GM20431 (cell line): ENCODE results near the gene SPACDR.
"Not testable (repeated sequence)": the region's sequence is repeated elsewhere in the genome, so short reads cannot be mapped to it uniquely, and the experiment has no call there.

ENCODE experiments used
- in situ Hi-C: fragments of 300-500 bp; cut with MseI, MboI; formaldehyde crosslinking; loops from one replicate; pipeline ENCODE4 v1.15.0; 2020; ENCODE audit warnings: low sequenced_read_pairs; ENCODE audit not compliant: unreplicated experiment

SPACDR gene

GRCh38 chr7:100439244-100439643 lies 24.8 kb downstream of the SPACDR start:
- in situ Hi-C loops: not testable (repeated sequence)

DNA sequence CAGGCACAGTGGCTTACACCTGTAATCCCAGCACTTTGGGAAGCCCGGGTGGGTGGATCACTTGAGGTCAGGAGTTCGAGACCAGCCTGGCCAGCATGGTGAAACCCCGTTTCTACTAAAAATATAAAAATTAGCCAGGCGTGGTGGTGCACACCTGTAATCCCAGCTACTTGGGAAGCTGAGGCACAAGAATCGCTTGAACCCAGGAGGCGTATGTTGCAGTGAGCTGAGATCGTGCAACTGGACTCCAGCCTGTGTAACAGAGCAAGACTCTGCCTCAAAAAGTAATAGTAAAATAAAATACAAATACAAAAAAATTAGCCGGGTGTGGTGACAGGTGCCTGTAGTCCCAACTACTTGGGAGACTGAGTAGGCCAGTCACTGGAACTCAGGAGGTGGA lies 25.3 kb downstream of the SPACDR start:
- in situ Hi-C loops: not testable (repeated sequence)

- in situ Hi-C loops: no loop called here
These were observed 25.9 kb downstream of the SPACDR start for GRCh38 chr7:100438172-100438571.

DNA sequence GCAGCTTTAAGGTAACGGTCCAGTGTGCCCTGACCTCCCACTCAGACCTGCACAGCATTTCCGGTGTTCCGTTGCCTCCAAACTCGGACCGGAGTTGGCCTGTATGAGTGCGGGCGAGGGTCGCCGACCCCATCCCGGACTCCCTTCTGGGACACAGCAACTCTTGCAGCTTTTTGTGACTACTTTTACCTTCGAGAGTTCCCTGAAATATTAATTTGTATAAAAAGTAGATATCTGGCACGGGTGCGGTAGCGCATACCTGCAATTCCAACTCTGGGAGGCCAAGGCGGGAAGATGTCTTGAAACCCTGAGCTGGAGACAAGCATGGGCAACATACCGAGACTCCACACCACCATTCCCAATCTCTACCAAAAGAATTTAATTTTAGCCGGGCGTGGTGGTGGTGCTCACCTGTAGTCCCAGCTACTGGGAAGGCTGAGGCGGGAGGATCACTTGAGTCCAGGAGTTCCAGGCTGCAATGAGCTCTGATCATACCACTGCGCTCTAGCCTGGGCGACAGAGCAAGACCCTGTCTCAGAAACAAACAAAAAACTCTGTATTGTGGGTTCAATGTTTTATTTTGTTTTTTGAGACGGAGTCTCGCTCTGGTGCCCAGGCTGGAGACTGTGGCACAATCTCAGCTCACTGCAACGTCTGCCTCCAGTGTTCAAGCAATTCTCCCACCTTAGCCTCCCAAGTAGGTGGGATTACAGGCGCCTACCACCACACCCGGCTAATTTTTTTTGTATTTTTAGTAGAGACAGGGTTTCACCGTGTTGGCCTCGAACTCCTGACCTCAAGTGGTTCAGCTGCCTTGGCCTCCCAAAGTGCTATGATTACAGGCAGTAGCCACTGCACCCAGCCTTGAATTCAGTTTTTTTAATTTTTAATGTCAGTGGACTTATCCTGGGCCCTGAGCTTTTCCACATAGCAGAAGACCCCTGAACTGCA lies 26.6 kb downstream of the SPACDR start:
- in situ Hi-C loops: no loop called here

GRCh38 chr7:100435401-100436304 lies 28.4 kb downstream of the SPACDR start:
- in situ Hi-C loops: no loop called here

GRCh38 chr7:100434297-100435144 lies 29.5 kb downstream of the SPACDR start:
- in situ Hi-C loops: no loop called here

GRCh38 chr7:100433592-100434296 lies 30.3 kb downstream of the SPACDR start:
- in situ Hi-C loops: no loop called here

DNA sequence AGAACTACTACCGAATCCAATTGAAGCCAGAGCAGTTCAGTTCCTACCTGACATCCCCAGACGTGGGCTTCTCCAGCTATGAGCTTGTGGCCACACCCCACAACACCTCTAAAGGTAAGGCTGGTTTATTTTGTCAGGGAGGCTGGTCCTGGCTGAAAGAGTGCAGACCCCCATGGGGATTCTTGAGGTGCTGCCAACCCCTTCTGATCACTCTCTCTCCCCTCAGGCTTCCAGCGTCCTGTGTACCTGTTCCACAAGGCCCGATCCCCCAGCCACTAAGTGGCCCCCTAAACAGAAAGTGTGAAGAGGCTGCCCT lies 30.8 kb downstream of the SPACDR start:
- in situ Hi-C loops: no loop called here

GRCh38 chr7:100432621-100433275 lies 31.3 kb downstream of the SPACDR start:
- in situ Hi-C loops: no loop called here

DNA sequence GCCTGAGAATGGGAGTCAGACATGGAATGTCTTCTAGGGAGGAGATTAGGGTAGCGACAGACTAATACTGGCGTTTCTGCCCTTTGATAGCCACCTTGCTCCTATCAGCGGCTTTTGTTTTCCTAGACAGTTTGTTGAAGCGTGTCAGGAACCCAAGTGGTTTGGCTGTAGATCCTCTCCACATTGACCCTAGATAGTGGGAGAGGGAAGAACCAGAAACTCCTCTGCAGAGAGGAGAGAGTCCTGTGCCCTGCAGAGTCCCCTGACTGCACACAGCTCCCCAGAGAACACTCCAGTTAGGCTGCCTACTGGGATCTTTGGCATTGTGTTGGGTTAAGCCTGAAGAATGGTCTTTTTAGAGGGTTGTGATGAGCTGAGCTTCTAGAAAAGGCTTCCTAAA lies 32.0 kb downstream of the SPACDR start:
- in situ Hi-C loops: no loop called here

- in situ Hi-C loops: no loop called here
These were observed 32.7 kb downstream of the SPACDR start for GRCh38 chr7:100431286-100431735.

- in situ Hi-C loops: no loop called here
These were observed 33.4 kb downstream of the SPACDR start for GRCh38 chr7:100430493-100431285.

DNA sequence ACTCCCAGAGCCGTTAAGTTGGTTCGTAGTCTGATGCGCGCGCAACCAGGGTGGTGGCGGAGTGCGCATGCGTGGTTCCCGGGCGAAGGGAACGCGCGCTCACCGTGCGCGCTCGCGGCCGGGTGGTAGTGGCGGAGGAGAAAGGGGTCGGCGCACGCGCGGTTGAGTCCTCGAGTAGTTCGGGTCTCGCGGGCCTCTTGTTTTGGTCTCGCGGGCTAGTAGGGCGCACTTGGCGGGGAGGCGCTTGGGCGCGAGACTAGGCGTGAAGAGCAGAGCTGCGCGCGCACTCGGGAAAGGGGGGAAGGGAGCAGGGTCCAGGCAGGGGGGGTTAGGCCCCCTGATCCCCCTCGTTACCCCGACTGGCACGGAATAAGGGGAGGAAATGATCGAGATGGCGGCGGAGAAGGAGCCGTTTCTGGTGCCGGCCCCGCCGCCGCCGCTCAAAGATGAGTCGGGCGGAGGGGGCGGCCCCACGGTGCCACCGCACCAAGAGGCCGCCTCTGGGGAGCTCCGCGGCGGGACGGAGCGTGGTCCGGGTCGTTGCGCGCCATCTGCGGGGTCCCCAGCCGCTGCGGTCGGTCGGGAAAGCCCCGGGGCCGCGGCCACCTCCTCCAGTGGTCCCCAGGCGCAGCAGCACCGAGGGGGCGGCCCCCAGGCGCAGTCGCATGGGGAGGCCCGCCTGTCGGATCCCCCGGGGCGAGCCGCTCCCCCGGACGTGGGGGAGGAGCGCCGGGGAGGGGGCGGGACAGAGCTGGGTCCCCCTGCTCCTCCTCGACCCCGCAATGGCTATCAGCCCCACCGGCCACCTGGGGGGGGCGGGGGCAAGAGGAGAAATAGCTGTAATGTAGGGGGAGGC lies 34.2 kb downstream of the SPACDR start, which contains the start of gene MEPCE:
Gene MEPCE, plus strand, starts transcription at position 195 of the 856 bp plus-strand sequence. Its CDS starts 188 bp downstream, at position 383.
- in situ Hi-C loops: no loop called here

GRCh38 chr7:100428967-100429636 lies 35.0 kb downstream of the SPACDR start:
- in situ Hi-C loops: no loop called here

GRCh38 chr7:100428199-100428966 lies 35.7 kb downstream of the SPACDR start, which contains the start of gene ZCWPW1:
Gene ZCWPW1, minus strand, starts transcription at chr7:100428703. Its CDS starts 8,054 bp downstream, at chr7:100420649.
- in situ Hi-C loops: no loop called here

DNA sequence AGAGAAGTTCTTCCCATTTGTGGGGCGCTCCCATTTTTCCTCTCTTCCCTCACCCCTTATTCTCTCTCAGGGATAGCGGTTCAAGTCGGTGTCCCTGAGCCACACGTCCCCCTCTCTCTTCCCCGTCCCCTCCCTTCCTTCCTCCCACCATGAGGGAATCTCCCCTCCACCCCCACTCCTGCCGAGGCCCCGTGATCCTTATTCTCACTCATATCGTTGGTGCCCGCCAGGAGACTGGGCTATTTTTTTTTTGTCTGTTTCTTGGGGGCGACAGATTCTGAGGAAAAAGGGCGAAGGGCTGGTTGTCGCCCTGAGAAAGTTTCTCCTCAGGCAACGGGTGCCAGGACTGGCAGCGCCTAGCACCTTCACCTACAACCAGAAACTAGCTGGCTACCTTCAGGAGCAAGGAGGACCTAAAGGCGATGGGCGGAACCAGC lies 36.3 kb downstream of the SPACDR start:
- in situ Hi-C loops: no loop called here
